Stimulated activated CD4-positive, alpha-beta T cell treated with anti-CD3 and anti-CD28 coated beads, Interleukin-1b, Interleukin-23, amount 100 ng/mL, for 1 hour (primary cell): ENCODE results near the gene ANKS4B.

ENCODE experiments used
- DNase-seq, 2 donors: peaks; one replicate each; pipeline ENCODE4 v3.0.0-alpha.2; 2020; ENCODE audit warnings: low read depth in 2 of 2

ANKS4B gene

GRCh38 chr16:21300309-21301167 lies 67.0 kb downstream of the ANKS4B start:
- peak in 1 of 2 donors; percentile 27 for DNase-seq

GRCh38 chr16:21301168-21301894 lies 67.8 kb downstream of the ANKS4B start:
- DNase-seq, result no peak

GRCh38 chr16:21301895-21302291 lies 68.4 kb downstream of the ANKS4B start:
- no peak for DNase-seq

- DNase-seq, result no peak
These were observed 69.0 kb downstream of the ANKS4B start for GRCh38 chr16:21302454-21302853.

DNA sequence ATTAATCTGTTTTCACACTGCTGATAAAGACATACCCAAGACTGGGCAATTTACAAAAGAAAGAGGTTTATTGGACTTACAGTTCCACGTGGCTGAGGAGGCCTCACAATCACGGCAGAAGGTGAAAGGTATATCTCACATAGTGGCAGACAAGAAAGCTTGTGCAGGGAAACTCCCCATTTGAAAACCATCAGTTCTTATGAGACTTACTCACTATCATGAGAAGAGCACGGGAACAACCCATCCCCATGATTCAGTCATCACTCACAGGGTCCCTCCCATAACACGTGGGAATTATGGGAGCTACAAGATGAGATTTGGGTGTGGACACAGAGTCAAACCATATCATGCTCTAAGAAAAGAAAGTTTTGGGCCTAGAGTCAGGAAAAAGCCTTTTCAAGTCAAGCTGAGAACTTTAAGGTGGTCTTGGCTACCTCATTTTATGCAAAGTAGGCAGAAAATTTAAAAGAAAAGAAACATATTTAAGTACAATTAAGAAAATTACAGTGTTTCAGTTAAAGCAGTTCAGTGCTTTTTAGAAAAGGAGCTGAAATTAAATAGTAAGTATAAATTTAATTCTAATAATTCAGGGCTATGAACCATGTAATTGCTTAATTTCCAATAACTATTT lies 69.5 kb downstream of the ANKS4B start:
- DNase-seq, result no peak
